IMR-90 (cell line): Measurements from ENCODE around the gene SCIN.

Experiments used
- POLR2A ChIP-seq: IDR thresholded peaks from 2 replicates; pipeline ENCODE4 v1.6.1; 2012; ENCODE audit warnings: mild to moderate bottlenecking, low read depth, low read length
- RFX5 ChIP-seq: IDR thresholded peaks from 2 replicates; pipeline ENCODE4 v1.8.0; 2012; ENCODE audit warnings: low read depth, mild to moderate bottlenecking, low read length, moderate library complexity
- TF ChIP-seq, protein P1 (sequence below): conservative IDR thresholded peaks from 2 replicates; pipeline ENCODE4 v1.5.1; 2012; ENCODE audit warnings: mild to moderate bottlenecking, low read depth, low read length, improper control_type of control experiment
- TF ChIP-seq, protein P2 (sequence below): fragments of 150-350 bp; IDR thresholded peaks from 2 replicates; pipeline ENCODE4 v1.6.1; 2016; ENCODE audit warnings: low read depth, mild to moderate bottlenecking, low read length, moderate library complexity, borderline replicate concordance

DNA sequence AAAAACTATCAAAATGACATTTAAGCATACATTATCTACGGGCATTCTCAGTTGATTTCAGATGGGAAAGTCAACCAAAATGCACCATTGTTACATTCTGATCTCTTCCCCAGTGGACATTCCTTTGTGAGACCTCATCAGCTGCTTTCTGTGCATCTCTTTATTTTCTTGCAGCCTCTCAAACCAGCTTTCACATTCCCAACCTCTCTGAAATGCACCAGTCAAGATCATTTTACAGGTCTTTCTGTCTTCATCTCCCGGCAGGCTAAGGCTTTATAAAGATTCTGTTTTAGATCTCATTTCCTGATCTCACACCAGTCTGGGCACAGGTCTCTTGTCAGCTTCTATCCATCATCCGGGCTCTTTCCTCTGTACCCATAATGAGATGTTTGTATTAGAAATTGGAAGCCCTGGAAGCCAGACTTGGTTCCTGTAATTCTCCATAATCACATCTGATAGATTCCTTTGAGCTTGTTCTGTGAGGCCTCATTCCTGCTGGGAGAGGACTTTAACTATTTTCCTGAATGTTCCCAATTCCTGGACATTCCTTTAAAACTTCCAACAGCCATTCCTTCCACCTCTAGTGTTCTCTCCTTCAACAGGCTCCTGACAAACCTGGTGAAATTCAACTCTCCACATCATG lies 72.6 kb downstream of the SCIN start:
- TF ChIP-seq, protein P1, sequence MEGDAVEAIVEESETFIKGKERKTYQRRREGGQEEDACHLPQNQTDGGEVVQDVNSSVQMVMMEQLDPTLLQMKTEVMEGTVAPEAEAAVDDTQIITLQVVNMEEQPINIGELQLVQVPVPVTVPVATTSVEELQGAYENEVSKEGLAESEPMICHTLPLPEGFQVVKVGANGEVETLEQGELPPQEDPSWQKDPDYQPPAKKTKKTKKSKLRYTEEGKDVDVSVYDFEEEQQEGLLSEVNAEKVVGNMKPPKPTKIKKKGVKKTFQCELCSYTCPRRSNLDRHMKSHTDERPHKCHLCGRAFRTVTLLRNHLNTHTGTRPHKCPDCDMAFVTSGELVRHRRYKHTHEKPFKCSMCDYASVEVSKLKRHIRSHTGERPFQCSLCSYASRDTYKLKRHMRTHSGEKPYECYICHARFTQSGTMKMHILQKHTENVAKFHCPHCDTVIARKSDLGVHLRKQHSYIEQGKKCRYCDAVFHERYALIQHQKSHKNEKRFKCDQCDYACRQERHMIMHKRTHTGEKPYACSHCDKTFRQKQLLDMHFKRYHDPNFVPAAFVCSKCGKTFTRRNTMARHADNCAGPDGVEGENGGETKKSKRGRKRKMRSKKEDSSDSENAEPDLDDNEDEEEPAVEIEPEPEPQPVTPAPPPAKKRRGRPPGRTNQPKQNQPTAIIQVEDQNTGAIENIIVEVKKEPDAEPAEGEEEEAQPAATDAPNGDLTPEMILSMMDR, result no peak
- TF ChIP-seq, protein P2, sequence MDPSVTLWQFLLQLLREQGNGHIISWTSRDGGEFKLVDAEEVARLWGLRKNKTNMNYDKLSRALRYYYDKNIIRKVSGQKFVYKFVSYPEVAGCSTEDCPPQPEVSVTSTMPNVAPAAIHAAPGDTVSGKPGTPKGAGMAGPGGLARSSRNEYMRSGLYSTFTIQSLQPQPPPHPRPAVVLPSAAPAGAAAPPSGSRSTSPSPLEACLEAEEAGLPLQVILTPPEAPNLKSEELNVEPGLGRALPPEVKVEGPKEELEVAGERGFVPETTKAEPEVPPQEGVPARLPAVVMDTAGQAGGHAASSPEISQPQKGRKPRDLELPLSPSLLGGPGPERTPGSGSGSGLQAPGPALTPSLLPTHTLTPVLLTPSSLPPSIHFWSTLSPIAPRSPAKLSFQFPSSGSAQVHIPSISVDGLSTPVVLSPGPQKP, result no peak
- TF ChIP-seq POLR2A (no peak), RFX5 (no peak)
